NCI-H2227 treated with DMSO at 0.1 percent for 48 hours (cell line): ENCODE data around the gene TGFB2.
A peak's percentile ranks its signal among the peaks of the same experiment; 100 is the strongest.

Experiments
- DNase-seq: peaks from one replicate; lab custom pipeline; 2025; lab: John Stamatoyannopoulos, UW

The TGFB2 gene

GRCh38 chr1:218361298-218362065 lies 16.3 kb downstream of the TGFB2 start:
- peak; percentile 22 for DNase-seq

GRCh38 chr1:218362418-218363076 lies 17.4 kb downstream of the TGFB2 start:
- DNase-seq, result no peak

- no peak for DNase-seq
Measured at GRCh38 chr1:218363141-218363540, 18.0 kb downstream of the TGFB2 start.

GRCh38 chr1:218364028-218364710 lies 19.0 kb downstream of the TGFB2 start:
- no peak for DNase-seq

- DNase-seq, result no peak
Measured at GRCh38 chr1:218365226-218365999, 20.3 kb downstream of the TGFB2 start.

- DNase-seq, result no peak
Measured at GRCh38 chr1:218366322-218367052, 21.4 kb downstream of the TGFB2 start.

GRCh38 chr1:218367118-218367517 lies 22.0 kb downstream of the TGFB2 start:
- no peak for DNase-seq

- DNase-seq, result no peak
Measured at GRCh38 chr1:218368686-218369085, 23.6 kb downstream of the TGFB2 start.

- no peak for DNase-seq
Measured at GRCh38 chr1:218369688-218370511, 24.8 kb downstream of the TGFB2 start.

- peak; percentile 33 for DNase-seq
Measured at GRCh38 chr1:218371927-218372672, 27.0 kb downstream of the TGFB2 start.

- no peak for DNase-seq
Measured at GRCh38 chr1:218374401-218375353, 29.5 kb downstream of the TGFB2 start.

GRCh38 chr1:218376722-218377121 lies 31.6 kb downstream of the TGFB2 start:
- no peak for DNase-seq

GRCh38 chr1:218377143-218377660 lies 32.1 kb downstream of the TGFB2 start:
- no peak for DNase-seq

GRCh38 chr1:218380125-218380977 lies 35.2 kb downstream of the TGFB2 start:
- no peak for DNase-seq

GRCh38 chr1:218382261-218382660 lies 37.1 kb downstream of the TGFB2 start:
- no peak for DNase-seq

GRCh38 chr1:218383051-218383450 lies 37.9 kb downstream of the TGFB2 start:
- no peak for DNase-seq

GRCh38 chr1:218383681-218384080 lies 38.5 kb downstream of the TGFB2 start:
- DNase-seq, result no peak

GRCh38 chr1:218384581-218384993 lies 39.5 kb downstream of the TGFB2 start:
- no peak for DNase-seq
